GM04504 (cell line): Measurements from ENCODE around the gene CALD1.
A peak's percentile ranks its signal among the peaks of the same experiment; 100 is the strongest.
"Not testable (repeated sequence)": the region's sequence is repeated elsewhere in the genome, so short reads cannot be mapped to it uniquely, and the experiment has no call there.

Experiments
- DNase-seq: peaks from one replicate; pipeline ENCODE4 v3.0.0-alpha.2; 2012; ENCODE audit warnings: low read depth

The CALD1 gene

GRCh38 chr7:134954197-134955082 lies 175.0 kb downstream of the CALD1 start:
- no peak for DNase-seq

- no peak for DNase-seq
Observed at GRCh38 chr7:134957005-134957404, 177.6 kb downstream of the CALD1 start.

- no peak for DNase-seq
Observed at GRCh38 chr7:134959810-134960209, 180.4 kb downstream of the CALD1 start.

- DNase-seq = no peak
Observed at GRCh38 chr7:134962270-134962780, 182.9 kb downstream of the CALD1 start.

GRCh38 chr7:134963036-134963435 lies 183.6 kb downstream of the CALD1 start:
- DNase-seq = no peak

- DNase-seq = no peak
Observed at GRCh38 chr7:134966691-134967090, 187.3 kb downstream of the CALD1 start.

GRCh38 chr7:134968110-134968509 lies 188.7 kb downstream of the CALD1 start:
- DNase-seq = no peak

- DNase-seq = not testable (repeated sequence)
Observed at GRCh38 chr7:134981645-134982044, 202.2 kb downstream of the CALD1 start.

- DNase-seq = no peak
Observed at GRCh38 chr7:134985894-134986362, 206.5 kb downstream of the CALD1 start.

GRCh38 chr7:134986363-134987251 lies 207.2 kb downstream of the CALD1 start, which contains the start of gene AGBL3:
AGBL3 (plus strand) TSS chr7:134986508; CDS start chr7:134987934, 1,426 bp downstream.
- peak; percentile 91 for DNase-seq

- DNase-seq = no peak
Observed at GRCh38 chr7:134988161-134988560, 208.7 kb downstream of the CALD1 start.

- DNase-seq = no peak
Observed at GRCh38 chr7:134991469-134992339, 212.3 kb downstream of the CALD1 start.

GRCh38 chr7:134992626-134993179 lies 213.3 kb downstream of the CALD1 start:
- no peak for DNase-seq

GRCh38 chr7:134993877-134994456 lies 214.5 kb downstream of the CALD1 start:
- no peak for DNase-seq

- DNase-seq = no peak
Observed at GRCh38 chr7:134995239-134996096, 216.0 kb downstream of the CALD1 start.

GRCh38 chr7:134996097-134996550 lies 216.7 kb downstream of the CALD1 start:
- DNase-seq = no peak

GRCh38 chr7:134997214-134997885 lies 217.9 kb downstream of the CALD1 start:
- no peak for DNase-seq

- DNase-seq = no peak
Observed at GRCh38 chr7:134999136-134999535, 219.7 kb downstream of the CALD1 start.
